Tracheal epithelial cell (primary cell): ENCODE results near the gene PLK5. TPM values are rescaled to one million over a fixed set of nuclear protein-coding genes. Genes with fewer than 3 reads are reported as not detected.

Experiments
- total RNA-seq: library from RNA; depleted of rRNA; stranded (reverse); fragments of >200 nt; gene quantifications from 2 replicates; pipeline ENCODE4 v1.2.1, GENCODE V29; 2014

Gene PLK5, protein sequence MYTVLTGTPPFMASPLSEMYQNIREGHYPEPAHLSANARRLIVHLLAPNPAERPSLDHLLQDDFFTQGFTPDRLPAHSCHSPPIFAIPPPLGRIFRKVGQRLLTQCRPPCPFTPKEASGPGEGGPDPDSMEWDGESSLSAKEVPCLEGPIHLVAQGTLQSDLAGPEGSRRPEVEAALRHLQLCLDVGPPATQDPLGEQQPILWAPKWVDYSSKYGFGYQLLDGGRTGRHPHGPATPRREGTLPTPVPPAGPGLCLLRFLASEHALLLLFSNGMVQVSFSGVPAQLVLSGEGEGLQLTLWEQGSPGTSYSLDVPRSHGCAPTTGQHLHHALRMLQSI
- total RNA-seq = not detected in 2 replicates

GRCh38 chr19:1523412-1524286, at the start of gene PLK5:
PLK5 (plus strand) TSS chr19:1524077; CDS start chr19:1526997, 2,920 bp downstream.

GRCh38 chr19:1478934-1479707, 44.8 kb upstream of the PLK5 start, which contains the start of gene C19orf25:
C19orf25 (minus strand) TSS chr19:1479215; CDS start chr19:1478903, 312 bp downstream.

GRCh38 chr19:1490311-1491113, 33.4 kb upstream of the PLK5 start, which contains the start of gene PCSK4:
PCSK4 (minus strand) TSS chr19:1490350; CDS start chr19:1490346, 4 bp downstream.

DNA sequence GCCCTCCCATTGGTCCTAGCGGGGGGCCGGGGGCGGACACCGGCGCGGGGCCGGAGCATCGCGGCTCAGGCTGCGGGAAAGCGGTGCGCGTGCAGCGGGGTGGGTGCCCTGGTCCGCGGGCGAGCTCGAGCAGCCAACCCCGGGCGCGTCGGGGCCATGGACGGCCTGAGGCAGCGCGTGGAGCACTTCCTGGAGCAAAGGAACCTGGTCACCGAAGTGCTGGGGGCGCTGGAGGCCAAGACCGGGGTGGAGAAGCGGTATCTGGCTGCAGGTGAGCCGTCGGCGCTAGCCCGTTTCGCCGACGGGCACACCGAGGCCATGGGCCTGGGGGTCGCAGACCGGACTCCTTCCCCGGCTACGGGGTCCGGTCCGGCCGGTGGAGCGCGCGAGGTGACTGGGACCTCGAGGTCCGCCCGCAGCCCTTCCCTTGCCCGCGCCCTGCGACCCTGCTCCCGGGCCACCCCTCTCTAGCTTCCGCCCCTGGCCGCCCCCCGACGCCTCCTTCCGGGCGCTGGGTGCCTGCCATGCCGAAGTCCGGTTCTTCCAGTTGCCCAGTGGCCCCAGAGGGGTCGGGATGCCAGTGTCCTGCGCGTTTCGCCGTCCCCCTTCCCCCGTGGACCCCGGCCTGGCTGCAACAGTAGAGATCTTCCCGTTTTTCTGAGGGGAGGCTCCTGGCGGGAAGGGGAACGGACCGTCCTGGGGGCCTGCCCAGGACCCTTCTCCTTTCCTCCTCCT, 32.6 kb upstream of the PLK5 start, which contains the start of gene REEP6:
Gene REEP6 (plus strand): TSS at position 68 of the 735 bp plus-strand sequence. CDS start 89 bp downstream, at position 157.

DNA sequence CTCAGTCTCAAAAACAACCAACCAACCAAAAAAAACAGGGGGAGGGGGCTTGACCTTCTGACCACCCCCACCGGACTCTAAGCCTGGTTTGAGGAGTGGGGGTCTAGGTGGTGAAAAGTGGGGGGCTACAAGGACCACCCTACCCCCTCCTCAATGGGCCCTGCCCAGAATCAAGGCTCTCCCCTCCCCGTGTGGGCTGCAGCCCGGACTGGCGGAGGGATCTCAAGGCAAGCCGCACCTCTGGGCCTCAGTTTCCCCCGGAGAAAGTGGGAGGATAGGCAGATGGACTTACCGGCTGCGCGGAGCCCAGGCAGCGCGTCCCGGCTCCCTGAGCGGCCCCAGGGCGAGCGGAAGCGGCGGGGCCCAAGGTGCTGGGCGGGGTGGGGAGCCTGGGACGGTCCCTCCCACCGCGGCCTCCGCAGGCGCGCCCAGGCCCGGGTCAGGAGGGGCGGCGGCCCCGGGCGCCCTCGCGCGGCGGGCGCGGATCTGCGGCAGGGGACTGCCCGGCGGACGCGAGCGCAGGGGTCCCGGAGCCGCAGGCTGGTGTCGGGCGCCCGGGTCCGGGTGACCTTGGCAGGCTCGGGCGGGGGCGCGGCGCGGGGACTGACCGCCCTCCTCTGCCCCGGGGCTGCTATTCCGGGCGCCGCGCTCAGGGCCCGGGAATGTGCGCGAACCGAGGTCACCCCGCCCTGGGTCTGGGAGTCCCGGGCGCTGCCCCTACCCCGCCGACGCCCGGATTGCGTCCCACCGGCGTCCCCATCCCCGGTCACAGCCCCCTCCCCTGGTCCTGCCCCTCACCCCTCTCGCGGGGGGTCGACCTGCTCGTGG, 11.0 kb upstream of the PLK5 start, which contains the start of gene ADAMTSL5:
Gene ADAMTSL5 (minus strand): TSS at position 349 of the 828 bp plus-strand sequence. CDS start 2,076 bp downstream, outside the sequence.

DNA sequence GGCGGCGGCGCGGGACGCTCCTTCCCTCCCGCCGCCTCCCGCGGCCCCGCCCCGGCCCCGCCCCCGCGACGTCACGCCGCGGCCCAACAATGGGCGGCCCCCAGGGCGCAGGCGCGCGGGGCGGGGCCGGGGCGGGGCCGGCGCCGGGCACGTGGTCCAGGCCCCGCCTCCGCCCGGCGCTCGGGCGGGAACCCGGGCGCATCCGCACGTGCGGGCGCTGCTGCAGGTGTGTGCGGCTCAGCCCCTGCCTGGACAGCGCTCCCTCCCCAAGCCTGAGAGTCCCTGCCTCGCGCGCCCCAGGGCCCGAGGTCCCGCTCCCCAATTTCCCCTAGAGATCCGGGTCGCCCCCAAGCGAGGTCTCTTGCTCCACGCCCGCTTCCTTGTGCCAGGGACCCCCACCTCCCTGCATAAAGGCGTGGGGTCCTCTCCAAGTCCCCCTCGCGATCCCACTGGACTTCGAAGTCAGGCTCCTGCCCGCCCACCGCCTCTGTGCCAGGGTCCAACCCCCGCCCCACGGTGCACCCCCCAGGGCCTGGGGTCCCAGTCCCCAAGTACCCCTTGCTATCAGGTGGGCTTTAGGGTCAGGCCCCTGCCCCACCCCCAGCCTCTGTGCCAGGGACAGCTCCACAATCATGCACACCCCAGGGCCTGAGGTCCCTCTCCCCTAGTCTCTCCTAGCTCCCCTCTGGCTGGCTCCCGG, 44.6 kb downstream of the PLK5 start, which contains the start of gene MEX3D:
Gene MEX3D (minus strand): TSS at position 6 of the 700 bp plus-strand sequence. CDS start 267 bp downstream, outside the sequence.

Other genes with a start within 250 kb of the PLK5 start
- gene FAM174C, start 248.5 kb upstream of the PLK5 start, total RNA-seq = 37.3 and 46.0 TPM in 2 replicates
- not detected in 2 replicates for gene EFNA2, start 238.2 kb upstream of the PLK5 start, total RNA-seq
- gene NDUFS7, start 140.2 kb upstream of the PLK5 start, total RNA-seq = 104 and 113 TPM in 2 replicates
- 25.4 and 48.9 TPM in 2 replicates for gene GAMT, start 122.5 kb upstream of the PLK5 start, total RNA-seq
- gene DAZAP1, start 116.5 kb upstream of the PLK5 start, total RNA-seq = 76.1 and 80.6 TPM in 2 replicates
- 588 and 889 TPM in 2 replicates for gene RPS15, start 85.7 kb upstream of the PLK5 start, total RNA-seq
- 0.21 and 0.24 TPM in 2 replicates for gene APC2, start 74.0 kb upstream of the PLK5 start, total RNA-seq
- gene C19orf25, start 44.9 kb upstream of the PLK5 start, total RNA-seq = 33.7 and 37.8 TPM in 2 replicates
- gene PCSK4, start 33.7 kb upstream of the PLK5 start, total RNA-seq = 0.43 and 3.4 TPM in 2 replicates
- gene REEP6, start 32.9 kb upstream of the PLK5 start, total RNA-seq = 4.1 and 4.3 TPM in 2 replicates
- 4.5 and 8.9 TPM in 2 replicates for gene ADAMTSL5, start 11.1 kb upstream of the PLK5 start, total RNA-seq
- gene MEX3D, start 44.2 kb downstream of the PLK5 start, total RNA-seq = 81.6 and 161 TPM in 2 replicates
- 77.8 and 82.7 TPM in 2 replicates for gene MBD3, start 68.8 kb downstream of the PLK5 start, total RNA-seq
- gene UQCR11, start 81.4 kb downstream of the PLK5 start, total RNA-seq = 75.7 and 76.4 TPM in 2 replicates
- 114 and 129 TPM in 2 replicates for gene TCF3, start 128.5 kb downstream of the PLK5 start, total RNA-seq
- under 0.01 TPM in 1 of 2 replicates, not detected in the other for gene ONECUT3, start 229.4 kb downstream of the PLK5 start, total RNA-seq